Measurements from ENCODE around the gene THSD7B.

The THSD7B gene

GRCh38 chr2:136874258-136874657, 108.9 kb downstream of the THSD7B start:
- ChIA-PET CTCF (interaction anchor here (0.7 to 1.1 kb wide), 2 partner anchors 10 to 1643 kb away, joined by 3 to 4 read pairs; no protein-coding TSS in a partner anchor), POLR2A (ENCODE audit: low non-redundant PET) (no interaction called here)
- TF ChIP-seq, protein P1, sequence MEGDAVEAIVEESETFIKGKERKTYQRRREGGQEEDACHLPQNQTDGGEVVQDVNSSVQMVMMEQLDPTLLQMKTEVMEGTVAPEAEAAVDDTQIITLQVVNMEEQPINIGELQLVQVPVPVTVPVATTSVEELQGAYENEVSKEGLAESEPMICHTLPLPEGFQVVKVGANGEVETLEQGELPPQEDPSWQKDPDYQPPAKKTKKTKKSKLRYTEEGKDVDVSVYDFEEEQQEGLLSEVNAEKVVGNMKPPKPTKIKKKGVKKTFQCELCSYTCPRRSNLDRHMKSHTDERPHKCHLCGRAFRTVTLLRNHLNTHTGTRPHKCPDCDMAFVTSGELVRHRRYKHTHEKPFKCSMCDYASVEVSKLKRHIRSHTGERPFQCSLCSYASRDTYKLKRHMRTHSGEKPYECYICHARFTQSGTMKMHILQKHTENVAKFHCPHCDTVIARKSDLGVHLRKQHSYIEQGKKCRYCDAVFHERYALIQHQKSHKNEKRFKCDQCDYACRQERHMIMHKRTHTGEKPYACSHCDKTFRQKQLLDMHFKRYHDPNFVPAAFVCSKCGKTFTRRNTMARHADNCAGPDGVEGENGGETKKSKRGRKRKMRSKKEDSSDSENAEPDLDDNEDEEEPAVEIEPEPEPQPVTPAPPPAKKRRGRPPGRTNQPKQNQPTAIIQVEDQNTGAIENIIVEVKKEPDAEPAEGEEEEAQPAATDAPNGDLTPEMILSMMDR (conservative IDR thresholded peaks at IDR 0.05; ENCODE audit: low read depth) = no peak
- no peak overlapping the region for H3K27ac ChIP-seq
- no peak for DNase-seq (ENCODE audit: low spot score)

DNA sequence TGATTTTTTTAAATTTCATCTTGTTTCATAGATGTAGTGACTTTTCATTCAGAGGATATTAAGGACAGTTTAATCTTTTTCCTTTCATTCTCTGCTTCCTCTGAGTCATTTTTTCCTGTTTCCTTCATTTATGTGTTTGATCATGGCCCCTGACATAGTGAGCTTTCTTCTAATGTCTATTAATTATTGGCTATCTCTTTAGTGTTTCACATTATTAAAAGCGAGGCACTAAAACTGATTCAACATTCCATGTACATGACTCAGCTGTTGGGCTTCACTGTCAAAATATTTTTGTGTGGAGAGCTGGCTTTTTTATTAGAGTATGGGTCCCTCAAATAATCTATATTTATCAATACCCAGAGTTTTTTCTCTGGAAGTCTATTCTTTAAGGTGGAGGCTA, 125.8 kb downstream of the THSD7B start:
- no peak for DNase-seq (ENCODE audit: low spot score)
- TF ChIP-seq, protein P1 (conservative IDR thresholded peaks at IDR 0.05; ENCODE audit: low read depth) = no peak
- no peak overlapping the region for H3K27ac ChIP-seq
- ChIA-PET CTCF (no interaction called here), POLR2A (ENCODE audit: low non-redundant PET) (no interaction called here)

DNA sequence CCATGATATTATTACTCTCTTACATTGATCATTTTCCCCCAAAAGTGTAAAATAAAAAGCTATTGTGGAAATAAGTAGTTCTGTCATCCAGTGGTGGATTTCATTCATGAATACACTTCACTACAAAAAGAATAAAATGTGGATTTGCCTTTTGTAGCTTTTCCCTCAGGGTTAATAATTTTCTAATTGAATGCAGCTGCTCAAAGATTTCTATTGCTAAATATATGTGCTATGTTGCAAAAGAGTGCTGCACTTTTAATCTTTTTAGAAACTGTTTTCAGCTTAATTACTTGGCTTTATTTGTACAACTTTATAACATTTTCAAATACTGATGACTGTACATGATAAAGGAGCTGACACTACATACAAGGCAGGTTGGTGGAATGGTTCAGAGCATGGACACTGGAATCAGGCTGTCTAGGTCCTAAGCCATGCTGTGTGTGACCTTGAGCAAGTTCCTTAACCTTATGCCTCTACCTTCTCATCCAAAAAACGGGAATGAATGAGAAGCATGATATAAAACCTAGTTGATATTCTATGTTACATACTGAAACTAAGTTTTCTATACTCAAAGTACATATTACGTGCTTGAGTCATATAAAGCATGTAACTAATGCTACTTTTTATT, 128.8 kb downstream of the THSD7B start:
- ChIA-PET POLR2A (ENCODE audit: low non-redundant PET) (no interaction called here), CTCF (interaction anchor here (0.5 to 0.7 kb wide), 2 partner anchors 9 to 848 kb away, joined by 3 to 5 read pairs; no protein-coding TSS in a partner anchor)
- TF ChIP-seq, protein P1 (conservative IDR thresholded peaks at IDR 0.05; ENCODE audit: low read depth) = no peak
- no peak overlapping the region for H3K27ac ChIP-seq
- DNase-seq (ENCODE audit: low spot score) = no peak

DNA sequence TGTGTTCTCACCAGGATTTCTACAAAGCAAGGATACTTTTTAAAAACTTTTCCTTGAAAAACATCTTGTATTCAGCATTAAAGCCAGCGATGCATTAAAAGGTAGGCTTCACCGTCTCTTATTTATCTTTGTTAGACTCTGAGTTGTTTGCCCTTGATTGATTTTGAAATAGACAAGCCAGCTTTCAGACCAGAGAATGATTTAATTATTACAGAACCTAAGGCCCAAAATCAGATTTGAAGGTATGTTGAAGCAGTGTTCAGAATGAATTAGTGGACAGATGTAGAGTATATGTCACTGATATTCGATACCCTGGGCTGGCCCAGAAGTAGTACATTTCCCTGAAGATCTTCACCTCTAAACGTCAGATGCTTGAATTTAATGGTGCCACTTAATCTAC, 136.4 kb downstream of the THSD7B start:
- CTCF ChIA-PET = no interaction called here
- TF ChIP-seq, protein P1 (conservative IDR thresholded peaks at IDR 0.05; ENCODE audit: low read depth) = no peak
- H3K27ac ChIP-seq = no peak overlapping the region
- no peak for DNase-seq (ENCODE audit: low spot score)
- POLR2A ChIA-PET (ENCODE audit: low non-redundant PET) = no interaction called here

DNA sequence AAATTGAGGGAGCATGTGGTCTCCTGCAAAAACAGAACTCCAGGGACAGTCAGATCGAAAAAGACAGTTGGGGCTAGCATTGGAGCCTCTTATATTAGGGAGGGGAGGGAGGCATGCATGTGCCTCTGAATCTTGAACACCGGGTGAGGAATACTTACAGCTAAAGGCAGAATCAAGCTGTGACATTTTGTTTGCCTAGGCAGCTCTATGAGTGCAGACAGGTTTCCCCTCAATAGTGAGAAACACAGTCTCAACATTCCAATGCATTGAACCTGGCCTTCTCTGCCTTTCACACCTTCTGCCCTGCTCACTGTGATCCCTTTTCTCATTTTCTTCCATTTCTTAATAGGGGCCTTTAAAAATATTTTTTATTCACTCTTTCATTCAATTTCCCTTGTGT, 140.4 kb downstream of the THSD7B start:
- TF ChIP-seq, protein P1 (conservative IDR thresholded peaks at IDR 0.05; ENCODE audit: low read depth) = no peak
- DNase-seq (ENCODE audit: low spot score) = no peak
- CTCF ChIA-PET = interaction anchor here (0.6 kb wide), 1 partner anchor 907 kb away, joined by 3 read pairs; no protein-coding TSS in a partner anchor
- POLR2A ChIA-PET (ENCODE audit: low non-redundant PET) = no interaction called here
- H3K27ac ChIP-seq = no peak overlapping the region

GRCh38 chr2:136909777-136910176, 144.4 kb downstream of the THSD7B start:
- no peak overlapping the region for H3K27ac ChIP-seq
- CTCF ChIA-PET = no interaction called here
- POLR2A ChIA-PET (ENCODE audit: low non-redundant PET) = no interaction called here
- no peak for DNase-seq (ENCODE audit: low spot score)
- TF ChIP-seq, protein P1 (conservative IDR thresholded peaks at IDR 0.05; ENCODE audit: low read depth) = no peak

Measured in RWPE1 (cell line).